Left lung (tissue), 10 donors: ENCODE data around the gene SPATA13. TPM values are rescaled to one million over a fixed set of nuclear protein-coding genes. Genes with fewer than 3 reads are reported as not detected.
A peak's percentile ranks its signal among the peaks of the same experiment; 100 is the strongest.
"Not testable (repeated sequence)": the region's sequence is repeated elsewhere in the genome, so short reads cannot be mapped to it uniquely, and the experiment has no call there.

Experiments
- ATAC-seq: fragments of 200-7000 bp; cut with Tn5 transposase; one replicate; pipeline ENCODE4 v1.9.1; 2020; ENCODE audit warnings: moderate library complexity
- DNase-seq, 4 donors: peaks; one replicate each; pipeline ENCODE4 v3.0.0-alpha.2; 2013 to 2020
- H3K27ac ChIP-seq, 2 donors: fragments of 200-600 bp; sonication (generic) in 1 of 2; one replicate each; pipeline versions ENCODE4 v1.5.0 to v1.8.0; 2020 to 2021
- H3K27me3 ChIP-seq, 2 donors: fragments of 200-600 bp; sonication (generic) in 1 of 2; one replicate each; pipeline versions ENCODE4 v1.5.0 to v1.8.0; 2020 to 2021
- H3K36me3 ChIP-seq, 2 donors: fragments of 200-600 bp; sonication (generic) in 1 of 2; one replicate each; pipeline versions ENCODE4 v1.5.0 to v1.8.0; 2020 to 2021
- H3K4me1 ChIP-seq, 2 donors: fragments of 200-600 bp; one replicate each; pipeline ENCODE4 v1.8.0; 2021
- H3K4me3 ChIP-seq, 2 donors: fragments of 200-600 bp; sonication (generic) in 1 of 2; one replicate each; pipeline versions ENCODE4 v1.5.0 to v1.8.0; 2020 to 2021; ENCODE audit warnings: mild to moderate bottlenecking in 1 of 2
- H3K9me3 ChIP-seq, 2 donors: fragments of 200-600 bp; sonication (generic) in 1 of 2; one replicate each; pipeline versions ENCODE4 v1.5.0 to v1.8.0; 2020 to 2021
- intact Hi-C, 2 donors: fragments of 100-400 bp; cut with DNase I; formaldehyde crosslinking; loops; one replicate each; pipeline versions ENCODE4 v1.11.2 to v1.14.2; 2022
- polyA plus RNA-seq, 6 donors: library from polyadenylated mRNA; unstranded; fragments of 120-200 nt; gene quantifications; one replicate each; pipeline ENCODE4 v1.2.1, GENCODE V29; 2013; ENCODE audit not compliant: insufficient read length in 6 of 6
- total RNA-seq, 2 donors: library from RNA; stranded (reverse); fragmentation: NEBNext Ultra II Directional; extraction: Animal tissue kit (Norgen Biotek cat#: 25700); gene quantifications; one replicate each; pipeline ENCODE4 v1.2.1, GENCODE V29; 2021
- TF ChIP-seq, protein P1 (sequence below), 2 donors: fragments of 200-600 bp; sonication (generic) in 1 of 2; IDR thresholded peaks; one replicate each; pipeline versions ENCODE4 v1.5.0 to v1.8.0; 2021; ENCODE audit warnings: antibody characterized with exemption in 2 of 2
- donor health status: DM: no; HTN: yes; CAD: no.
- donor health status: DM: no; HTN: no; CAD: no.

The SPATA13 gene
- total and polyA plus RNA-seq, 8 donors = 11.4 to 31.4 (median 14.7) TPM

DNA sequence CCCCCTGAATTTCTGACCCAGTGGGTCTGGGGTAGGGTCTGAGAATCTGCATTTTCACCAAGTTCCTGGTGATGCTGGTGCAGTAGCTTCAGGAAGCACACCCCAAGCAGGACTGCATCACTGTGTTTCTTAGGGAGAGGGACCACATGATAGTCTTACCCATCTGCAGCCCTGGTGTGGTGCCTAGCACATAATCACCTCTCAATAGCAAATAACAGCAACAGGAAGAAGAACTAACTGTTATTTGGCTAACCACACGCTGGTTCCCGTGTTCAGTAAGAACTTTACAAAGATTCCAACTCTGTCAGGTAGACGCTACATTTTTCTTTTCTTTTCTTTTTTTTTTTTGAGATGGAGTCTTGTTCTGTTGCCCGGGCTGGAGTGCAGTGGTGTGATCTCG lies 41.9 kb upstream of the SPATA13 start:
- intact Hi-C loops = no loop called here
- TF ChIP-seq, protein P1, sequence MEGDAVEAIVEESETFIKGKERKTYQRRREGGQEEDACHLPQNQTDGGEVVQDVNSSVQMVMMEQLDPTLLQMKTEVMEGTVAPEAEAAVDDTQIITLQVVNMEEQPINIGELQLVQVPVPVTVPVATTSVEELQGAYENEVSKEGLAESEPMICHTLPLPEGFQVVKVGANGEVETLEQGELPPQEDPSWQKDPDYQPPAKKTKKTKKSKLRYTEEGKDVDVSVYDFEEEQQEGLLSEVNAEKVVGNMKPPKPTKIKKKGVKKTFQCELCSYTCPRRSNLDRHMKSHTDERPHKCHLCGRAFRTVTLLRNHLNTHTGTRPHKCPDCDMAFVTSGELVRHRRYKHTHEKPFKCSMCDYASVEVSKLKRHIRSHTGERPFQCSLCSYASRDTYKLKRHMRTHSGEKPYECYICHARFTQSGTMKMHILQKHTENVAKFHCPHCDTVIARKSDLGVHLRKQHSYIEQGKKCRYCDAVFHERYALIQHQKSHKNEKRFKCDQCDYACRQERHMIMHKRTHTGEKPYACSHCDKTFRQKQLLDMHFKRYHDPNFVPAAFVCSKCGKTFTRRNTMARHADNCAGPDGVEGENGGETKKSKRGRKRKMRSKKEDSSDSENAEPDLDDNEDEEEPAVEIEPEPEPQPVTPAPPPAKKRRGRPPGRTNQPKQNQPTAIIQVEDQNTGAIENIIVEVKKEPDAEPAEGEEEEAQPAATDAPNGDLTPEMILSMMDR (IDR thresholded peaks at IDR 0.05) = no peak
- no peak overlapping the region for H3K4me3 ChIP-seq
- H3K4me1 ChIP-seq = peaks cover 0 to 5% of the 10 kb centered on the region in 2 donors
- H3K9me3 ChIP-seq = no peaks in the 10 kb centered on the region
- no peak for DNase-seq
- no peak for ATAC-seq
- no peaks in the 10 kb centered on the region for H3K27me3 ChIP-seq
- H3K27ac ChIP-seq = no peak overlapping the region
- no peaks in the 10 kb centered on the region for H3K36me3 ChIP-seq

DNA sequence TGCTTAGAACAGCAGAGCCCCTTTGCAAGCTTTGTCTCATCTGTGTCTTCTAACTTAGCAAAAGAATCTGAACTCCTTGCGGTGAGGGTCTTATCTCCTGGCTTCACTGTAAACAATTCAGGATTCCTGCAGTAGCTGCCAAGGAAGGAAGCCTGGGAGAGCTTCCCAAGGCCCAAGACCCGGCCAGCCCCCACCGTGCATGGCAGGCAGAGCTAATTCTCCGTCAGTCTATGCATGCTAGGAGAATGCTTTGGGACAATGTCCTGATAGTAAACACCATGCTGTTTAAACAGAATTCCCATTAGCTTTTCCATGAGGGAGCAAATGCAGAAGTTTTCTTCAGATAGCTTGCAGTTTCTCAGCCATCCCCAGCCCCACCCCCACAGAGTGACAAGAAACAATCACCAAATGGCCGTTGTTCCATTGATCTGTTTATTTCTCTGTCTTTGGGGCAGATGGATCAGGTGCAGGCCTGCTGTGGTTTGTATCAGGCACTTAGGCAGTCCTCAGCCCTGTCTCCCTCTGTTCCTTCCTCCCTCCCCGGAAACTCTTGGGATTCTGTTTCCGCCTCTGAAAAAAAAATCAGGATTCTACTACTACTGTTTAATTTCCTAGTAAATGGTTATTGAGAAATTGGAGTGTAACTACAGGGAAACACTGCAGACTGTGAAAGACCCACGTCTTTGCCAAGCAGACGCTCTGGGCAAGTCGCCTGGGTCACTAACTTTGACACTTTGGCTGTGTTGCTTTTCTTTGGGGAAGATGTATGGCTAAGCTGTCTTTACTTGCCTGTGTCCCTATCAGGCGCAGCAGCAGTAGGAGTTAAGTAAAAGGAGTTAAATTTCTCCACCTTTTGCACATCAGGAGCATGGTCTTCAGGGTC lies 40.7 kb upstream of the SPATA13 start:
- H3K27ac ChIP-seq = peak overlapping the region in 1 of 2 donors; percentile 19

DNA sequence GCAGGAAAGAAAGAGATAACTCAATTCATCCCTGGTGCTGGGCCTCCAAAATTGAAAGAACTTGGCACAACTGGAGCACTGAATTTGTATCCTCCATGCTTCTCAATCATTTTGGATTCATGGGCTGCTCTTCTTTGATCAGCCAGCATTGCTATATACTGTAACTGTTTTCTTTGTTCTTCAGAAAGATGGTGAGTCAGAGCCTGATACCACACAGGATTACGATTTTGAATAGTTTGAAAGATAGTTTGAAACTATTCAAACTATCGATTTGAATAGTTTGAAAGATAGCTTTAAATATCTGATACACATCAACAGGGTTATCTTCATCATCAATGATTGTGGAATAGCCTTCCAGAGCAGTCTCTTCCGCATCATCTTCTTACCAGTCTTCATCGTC lies 38.5 kb upstream of the SPATA13 start:
- H3K4me1 ChIP-seq = not testable (repeated sequence)

More for the DNA sequence above, 40.7 kb upstream of the SPATA13 start:
- Histone ChIP-seq H3K9me3 (no peaks in the 10 kb centered on the region), H3K36me3 (no peaks in the 10 kb centered on the region), H3K4me1 (peaks cover 0 to 5% of the 10 kb centered on the region in 2 donors), H3K4me3 (no peak overlapping the region), H3K27me3 (no peaks in the 10 kb centered on the region)
- DNase-seq (peak in 1 of 4 donors; percentile 48), ATAC-seq (no peak)
- intact Hi-C loops = no loop called here
- TF ChIP-seq, protein P1 (IDR thresholded peaks at IDR 0.05) = no peak

DNA sequence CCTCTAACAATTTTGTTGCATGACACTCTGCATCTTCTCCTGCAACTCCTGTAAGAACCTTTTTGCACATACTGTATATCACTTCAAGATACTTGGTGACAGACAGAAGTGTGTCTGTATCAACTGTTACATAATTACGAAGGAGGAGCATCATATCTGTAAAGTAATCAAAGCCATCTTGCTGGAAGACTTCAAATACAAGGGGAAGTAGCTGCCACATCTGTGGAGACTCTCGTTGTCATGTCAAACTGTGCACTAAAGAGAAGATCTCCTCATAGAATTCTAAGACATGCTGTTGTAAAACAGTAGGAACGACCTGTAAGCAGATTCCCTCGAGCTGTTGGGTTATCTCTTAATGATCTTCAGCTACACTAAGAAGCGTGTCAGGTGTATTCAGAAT lies 38.0 kb upstream of the SPATA13 start:
- intact Hi-C loops = no loop called here
- no peak for DNase-seq
- Histone ChIP-seq H3K27me3 (no peaks in the 10 kb centered on the region), H3K4me3 (no peak overlapping the region), H3K36me3 (no peaks in the 10 kb centered on the region), H3K4me1 (peaks cover 0 to 5% of the 10 kb centered on the region in 2 donors), H3K27ac (no peak overlapping the region), H3K9me3 (no peaks in the 10 kb centered on the region)
- ATAC-seq = no peak
- TF ChIP-seq, protein P1 (IDR thresholded peaks at IDR 0.05) = no peak

More for the DNA sequence above, 38.5 kb upstream of the SPATA13 start:
- intact Hi-C loops, H3K9me3 ChIP-seq, DNase-seq, H3K27me3 ChIP-seq, H3K4me3 ChIP-seq, H3K27ac ChIP-seq, ATAC-seq, H3K36me3 ChIP-seq: not testable (repeated sequence)

GRCh38 chr13:24123761-24124160 lies 36.8 kb upstream of the SPATA13 start:
- Histone ChIP-seq H3K27me3 (no peaks in the 10 kb centered on the region), H3K4me3 (no peak overlapping the region), H3K36me3 (no peaks in the 10 kb centered on the region), H3K4me1 (peaks cover 0 to 5% of the 10 kb centered on the region in 2 donors), H3K27ac (no peak overlapping the region), H3K9me3 (no peaks in the 10 kb centered on the region)
- DNase-seq (no peak), ATAC-seq (no peak)
- TF ChIP-seq, protein P1 (IDR thresholded peaks at IDR 0.05) = no peak
- intact Hi-C loops = no loop called here
